ENCODE results near the gene OOSP3. TPM values are rescaled to one million over a fixed set of nuclear protein-coding genes. Genes with fewer than 3 reads are reported as not detected.

Gene OOSP3
- total RNA-seq, 1 experiment from 2014 or later, result not detected

GRCh38 chr11:59865031-59865430 is 13.6 kb upstream of the OOSP3 start:
- POLR2A ChIA-PET, result no interaction called here
- Histone ChIP-seq H3K36me3 (ENCODE audit: control insufficient read depth, insufficient read depth, low read length) (no peaks in the 10 kb centered on the region), H3K27me3 (replicated peaks; ENCODE audit: control insufficient read depth, insufficient read depth, low read length) (no peaks in the 10 kb centered on the region), H3K4me3 (ENCODE audit: low read depth, low read length) (no peak overlapping the region), H3K9me3 (no peaks in the 10 kb centered on the region), H3K4me1 (no peaks in the 10 kb centered on the region)
- no peaks in the 10 kb centered on the region for H3K27me3 Mint-ChIP-seq (ENCODE audit: insufficient read depth, unreplicated experiment)
- no peak overlapping the region for H3K4me3 Mint-ChIP-seq (ENCODE audit: unreplicated experiment)
- BruUV-seq (replicated peaks), result no TSS peak
- H3K9me3 Mint-ChIP-seq (ENCODE audit: unreplicated experiment), result peaks cover 14% of the 10 kb centered on the region
- CTCF ChIA-PET, result no interaction called here
- no peaks in the 10 kb centered on the region for H3K36me3 Mint-ChIP-seq (ENCODE audit: insufficient read depth, unreplicated experiment)
- intact Hi-C loops (cut with micrococcal nuclease; ENCODE audit: unreplicated experiment), result no loop called here
- H3K27ac Mint-ChIP-seq (ENCODE audit: unreplicated experiment), result no peak overlapping the region
- no peak for TF ChIP-seq CTCF (IDR thresholded peaks at IDR 0.05; ENCODE audit: insufficient read depth in 1 of 2, low read depth in 1 of 2, low read length in 1 of 2, severe bottlenecking in 1 of 2, unreplicated experiment in 1 of 2)
- no peaks in the 10 kb centered on the region for H3K4me1 Mint-ChIP-seq (ENCODE audit: low read depth, unreplicated experiment)
- DNase-seq, result no peak

- Mint-ChIP-seq H3K27me3 (ENCODE audit: insufficient read depth, unreplicated experiment) (no peaks in the 10 kb centered on the region), H3K4me1 (ENCODE audit: low read depth, unreplicated experiment) (no peaks in the 10 kb centered on the region), H3K4me3 (ENCODE audit: unreplicated experiment) (no peak within 1 kb of the TSS), H3K9me3 (ENCODE audit: unreplicated experiment) (peaks cover 27% of the 10 kb centered on the region), H3K27ac (ENCODE audit: unreplicated experiment) (no peak within 1 kb of the TSS), H3K36me3 (ENCODE audit: insufficient read depth, unreplicated experiment) (no peaks in the 10 kb centered on the region)
- Histone ChIP-seq H3K4me1 (no peaks in the 10 kb centered on the region), H3K36me3 (ENCODE audit: control insufficient read depth, insufficient read depth, low read length) (no peaks in the 10 kb centered on the region), H3K4me3 (ENCODE audit: low read depth, low read length) (no peak within 1 kb of the TSS), H3K27me3 (replicated peaks; ENCODE audit: control insufficient read depth, insufficient read depth, low read length) (no peaks in the 10 kb centered on the region), H3K9me3 (no peaks in the 10 kb centered on the region)
- TF ChIP-seq CTCF (IDR thresholded peaks at IDR 0.05; ENCODE audit: insufficient read depth in 1 of 2, low read depth in 1 of 2, low read length in 1 of 2, severe bottlenecking in 1 of 2, unreplicated experiment in 1 of 2), result no peak
- CTCF ChIA-PET, result no interaction called here
- DNase-seq, result peak in 1 of 2 experiments; percentile 19
- intact Hi-C loops (cut with micrococcal nuclease; ENCODE audit: unreplicated experiment), result no loop called here
- BruUV-seq (replicated peaks), result no TSS peak
- POLR2A ChIA-PET, result no interaction called here
Observed at GRCh38 chr11:59866397-59866796, 12.2 kb upstream of the OOSP3 start, which contains the start of gene TCN1. TCN1 (minus strand) TSS chr11:59866487; CDS start chr11:59866470, 17 bp downstream.

- TF ChIP-seq CTCF (IDR thresholded peaks at IDR 0.05; ENCODE audit: insufficient read depth in 1 of 2, low read depth in 1 of 2, low read length in 1 of 2, severe bottlenecking in 1 of 2, unreplicated experiment in 1 of 2), result no peak
- ChIA-PET CTCF (no interaction called here), POLR2A (no interaction called here)
- Histone ChIP-seq H3K36me3 (ENCODE audit: control insufficient read depth, insufficient read depth, low read length) (no peaks in the 10 kb centered on the region), H3K27me3 (replicated peaks; ENCODE audit: control insufficient read depth, insufficient read depth, low read length) (no peaks in the 10 kb centered on the region), H3K9me3 (no peaks in the 10 kb centered on the region), H3K4me3 (ENCODE audit: low read depth, low read length) (no peak overlapping the region), H3K4me1 (no peaks in the 10 kb centered on the region)
- DNase-seq, result no peak
- Mint-ChIP-seq H3K36me3 (ENCODE audit: insufficient read depth, unreplicated experiment) (no peaks in the 10 kb centered on the region), H3K9me3 (ENCODE audit: unreplicated experiment) (peaks cover 27% of the 10 kb centered on the region), H3K4me3 (ENCODE audit: unreplicated experiment) (no peak overlapping the region), H3K27ac (ENCODE audit: unreplicated experiment) (no peak overlapping the region), H3K4me1 (ENCODE audit: low read depth, unreplicated experiment) (no peaks in the 10 kb centered on the region), H3K27me3 (ENCODE audit: insufficient read depth, unreplicated experiment) (no peaks in the 10 kb centered on the region)
- intact Hi-C loops (cut with micrococcal nuclease; ENCODE audit: unreplicated experiment), result no loop called here
- BruUV-seq (replicated peaks), result no TSS peak
Observed at GRCh38 chr11:59866836-59867235, 11.7 kb upstream of the OOSP3 start.

Measured in Caco-2 (cell line).